Measurements from ENCODE around the gene JAM3. TPM values are rescaled to one million over a fixed set of nuclear protein-coding genes. Genes with fewer than 3 reads are reported as not detected.

Gene JAM3
- 1 to 10 TPM; 6.3 to 9.0 TPM for total RNA-seq

- POLR2A ChIA-PET = interaction anchor here (0.6 to 1.0 kb wide), 3 partner anchors 15 to 155 kb away, joined by 3 to 4 read pairs (median 3); partner anchors contain the start of genes NCAPD3 and VPS26B
- Mint-ChIP-seq H3K9me3 (no peaks in the 10 kb centered on the region), H3K27me3 (peaks cover 6% of the 10 kb centered on the region), H3K27ac (no peak within 1 kb of the TSS), H3K36me3 (no peaks in the 10 kb centered on the region), H3K4me1 (ENCODE audit: low read depth) (peaks cover 10% of the 10 kb centered on the region), H3K4me3 (peak within 1 kb of the TSS; percentile 90)
- intact Hi-C loops (cut with micrococcal nuclease) = loop anchor here (2.0 to 10.0 kb wide), 2 partner anchors 34 to 156 kb away; partner anchors contain the start of genes NCAPD3 and VPS26B
- CTCF ChIA-PET = interaction anchor here (0.8 to 4.5 kb wide), 3 partner anchors 13 to 141 kb away, joined by 3 to 36 read pairs (median 3); no protein-coding TSS in a partner anchor
- DNase-seq = peak; percentile 96
Measured at GRCh38 chr11:134068829-134069425, at the start of gene JAM3. JAM3 (plus strand) TSS chr11:134069072; CDS start chr11:134069084, 12 bp downstream.

GRCh38 chr11:134019500-134019899, 49.4 kb upstream of the JAM3 start:
- Mint-ChIP-seq H3K9me3 (no peaks in the 10 kb centered on the region), H3K27ac (no peak overlapping the region), H3K4me3 (no peak overlapping the region), H3K36me3 (no peaks in the 10 kb centered on the region), H3K4me1 (ENCODE audit: low read depth) (no peaks in the 10 kb centered on the region), H3K27me3 (peaks cover 20% of the 10 kb centered on the region)
- intact Hi-C loops (cut with micrococcal nuclease) = no loop called here
- POLR2A ChIA-PET = no interaction called here
- DNase-seq = no peak
- CTCF ChIA-PET = interaction anchor here (1.2 to 1.6 kb wide), 2 partner anchors 8 to 31 kb away, joined by 4 to 5 read pairs; no protein-coding TSS in a partner anchor

- ChIA-PET POLR2A (no interaction called here), CTCF (interaction anchor here (1.6 kb wide), 1 partner anchor 9 kb away, joined by 4 read pairs; no protein-coding TSS in a partner anchor)
- H3K9me3 Mint-ChIP-seq = no peaks in the 10 kb centered on the region
- H3K4me3 Mint-ChIP-seq = no peak overlapping the region
- H3K27me3 Mint-ChIP-seq = peaks cover 18% of the 10 kb centered on the region
- no peaks in the 10 kb centered on the region for H3K36me3 Mint-ChIP-seq
- peaks cover 5% of the 10 kb centered on the region for H3K4me1 Mint-ChIP-seq (ENCODE audit: low read depth)
- intact Hi-C loops (cut with micrococcal nuclease) = no loop called here
- no peak for DNase-seq
- H3K27ac Mint-ChIP-seq = no peak overlapping the region
Measured at GRCh38 chr11:134020598-134020997, 48.3 kb upstream of the JAM3 start.

- ChIA-PET POLR2A (no interaction called here), CTCF (no interaction called here)
- intact Hi-C loops (cut with micrococcal nuclease) = no loop called here
- Mint-ChIP-seq H3K9me3 (no peaks in the 10 kb centered on the region), H3K36me3 (no peaks in the 10 kb centered on the region), H3K27ac (no peak overlapping the region), H3K4me1 (ENCODE audit: low read depth) (peaks cover 5% of the 10 kb centered on the region), H3K4me3 (no peak overlapping the region), H3K27me3 (peaks cover 18% of the 10 kb centered on the region)
- DNase-seq = no peak
Measured at GRCh38 chr11:134021326-134021725, 47.5 kb upstream of the JAM3 start.

GRCh38 chr11:134022748-134023147, 46.1 kb upstream of the JAM3 start:
- no peak for DNase-seq
- intact Hi-C loops (cut with micrococcal nuclease) = no loop called here
- Mint-ChIP-seq H3K4me1 (ENCODE audit: low read depth) (peaks cover 15% of the 10 kb centered on the region), H3K36me3 (no peaks in the 10 kb centered on the region), H3K9me3 (no peaks in the 10 kb centered on the region), H3K27ac (no peak overlapping the region), H3K27me3 (peaks cover 12% of the 10 kb centered on the region), H3K4me3 (no peak overlapping the region)
- ChIA-PET POLR2A (no interaction called here), CTCF (no interaction called here)

GRCh38 chr11:134024420-134025081, 44.3 kb upstream of the JAM3 start:
- Mint-ChIP-seq H3K4me3 (no peak overlapping the region), H3K27me3 (peaks cover 9% of the 10 kb centered on the region), H3K27ac (no peak overlapping the region), H3K4me1 (ENCODE audit: low read depth) (peaks cover 22% of the 10 kb centered on the region), H3K9me3 (no peaks in the 10 kb centered on the region), H3K36me3 (no peaks in the 10 kb centered on the region)
- ChIA-PET CTCF (no interaction called here), POLR2A (no interaction called here)
- intact Hi-C loops (cut with micrococcal nuclease) = no loop called here
- DNase-seq = peak; percentile 62

- H3K4me3 Mint-ChIP-seq = no peak overlapping the region
- intact Hi-C loops (cut with micrococcal nuclease) = no loop called here
- no peak overlapping the region for H3K27ac Mint-ChIP-seq
- ChIA-PET POLR2A (interaction anchor here (0.6 kb wide), 1 partner anchor 913 kb away, joined by 4 read pairs; no protein-coding TSS in a partner anchor), CTCF (no interaction called here)
- no peak for DNase-seq
- H3K9me3 Mint-ChIP-seq = no peaks in the 10 kb centered on the region
- H3K36me3 Mint-ChIP-seq = no peaks in the 10 kb centered on the region
- peaks cover 22% of the 10 kb centered on the region for H3K4me1 Mint-ChIP-seq (ENCODE audit: low read depth)
- peaks cover 3% of the 10 kb centered on the region for H3K27me3 Mint-ChIP-seq
Measured at GRCh38 chr11:134025082-134025429, 43.8 kb upstream of the JAM3 start.

GRCh38 chr11:134026655-134027343, 42.1 kb upstream of the JAM3 start:
- H3K4me1 Mint-ChIP-seq (ENCODE audit: low read depth) = peaks cover 22% of the 10 kb centered on the region
- POLR2A ChIA-PET = interaction anchor here (1.2 kb wide), 1 partner anchor 99 kb away, joined by 3 read pairs; no protein-coding TSS in a partner anchor
- H3K27me3 Mint-ChIP-seq = no peaks in the 10 kb centered on the region
- intact Hi-C loops (cut with micrococcal nuclease) = no loop called here
- CTCF ChIA-PET = interaction anchor here (1.5 kb wide), 1 partner anchor 24 kb away, joined by 5 read pairs; no protein-coding TSS in a partner anchor
- no peak for DNase-seq
- H3K27ac Mint-ChIP-seq = no peak overlapping the region
- no peaks in the 10 kb centered on the region for H3K9me3 Mint-ChIP-seq
- no peaks in the 10 kb centered on the region for H3K36me3 Mint-ChIP-seq
- no peak overlapping the region for H3K4me3 Mint-ChIP-seq

GRCh38 chr11:134027671-134028070, 41.2 kb upstream of the JAM3 start:
- H3K4me1 Mint-ChIP-seq (ENCODE audit: low read depth) = peaks cover 23% of the 10 kb centered on the region
- H3K27me3 Mint-ChIP-seq = no peaks in the 10 kb centered on the region
- intact Hi-C loops (cut with micrococcal nuclease) = no loop called here
- H3K36me3 Mint-ChIP-seq = no peaks in the 10 kb centered on the region
- ChIA-PET POLR2A (interaction anchor here (1.2 kb wide), 1 partner anchor 100 kb away, joined by 4 read pairs; no protein-coding TSS in a partner anchor), CTCF (interaction anchor here (0.8 to 1.5 kb wide), 3 partner anchors 23 to 80 kb away, joined by 3 to 5 read pairs (median 3); no protein-coding TSS in a partner anchor)
- DNase-seq = no peak
- no peaks in the 10 kb centered on the region for H3K9me3 Mint-ChIP-seq
- H3K27ac Mint-ChIP-seq = no peak overlapping the region
- no peak overlapping the region for H3K4me3 Mint-ChIP-seq

- Mint-ChIP-seq H3K36me3 (no peaks in the 10 kb centered on the region), H3K27me3 (no peaks in the 10 kb centered on the region), H3K4me1 (ENCODE audit: low read depth) (peaks cover 31% of the 10 kb centered on the region), H3K4me3 (no peak overlapping the region), H3K27ac (no peak overlapping the region), H3K9me3 (no peaks in the 10 kb centered on the region)
- ChIA-PET CTCF (interaction anchor here (0.8 to 1.2 kb wide), 2 partner anchors 30 to 81 kb away, joined by 3 read pairs; no protein-coding TSS in a partner anchor), POLR2A (interaction anchor here (1.2 kb wide), 1 partner anchor 101 kb away, joined by 4 read pairs; no protein-coding TSS in a partner anchor)
- intact Hi-C loops (cut with micrococcal nuclease) = no loop called here
- no peak for DNase-seq
Measured at GRCh38 chr11:134028368-134028920, 40.4 kb upstream of the JAM3 start.

GRCh38 chr11:134030853-134031252, 38.0 kb upstream of the JAM3 start:
- CTCF ChIA-PET = interaction anchor here (0.8 to 2.0 kb wide), 4 partner anchors 9 to 83 kb away, joined by 3 to 5 read pairs (median 4); no protein-coding TSS in a partner anchor

More at GRCh38 chr11:134030853-134031252, 38.0 kb upstream of the JAM3 start:
- no peak for DNase-seq
- Mint-ChIP-seq H3K27me3 (no peaks in the 10 kb centered on the region), H3K4me1 (ENCODE audit: low read depth) (peaks cover 50% of the 10 kb centered on the region), H3K9me3 (no peaks in the 10 kb centered on the region), H3K27ac (no peak overlapping the region), H3K4me3 (no peak overlapping the region), H3K36me3 (peaks cover 2% of the 10 kb centered on the region)
- intact Hi-C loops (cut with micrococcal nuclease) = loop anchor here (10.0 kb wide), 2 partner anchors 194 to 304 kb away; partner anchors contain the start of genes GLB1L2, NCAPD3 and VPS26B
- POLR2A ChIA-PET = no interaction called here
